ENCODE measurements around the gene HLA-A. TPM values are rescaled to one million over a fixed set of nuclear protein-coding genes. Genes with fewer than 3 reads are reported as not detected.
A peak's percentile ranks its signal among the peaks of the same experiment; 100 is the strongest.

The HLA-A gene
- total RNA-seq, 1 donor from 2014 or later, result 479 TPM

- no peak for DNase-seq (ENCODE audit: low read depth)
- no peak for TF ChIP-seq CTCF (conservative IDR thresholded peaks at IDR 0.05; ENCODE audit: low read depth, low read length)
- H3K4me3 ChIP-seq (ENCODE audit: low read depth, low read length), result peak overlapping the region; percentile 54
These were observed 23.7 kb downstream of the HLA-A start for GRCh38 chr6:29965873-29966601.

GRCh38 chr6:29967379-29968010 lies 25.2 kb downstream of the HLA-A start:
- no peak for TF ChIP-seq CTCF (conservative IDR thresholded peaks at IDR 0.05; ENCODE audit: low read depth, low read length)
- no peak overlapping the region for H3K4me3 ChIP-seq (ENCODE audit: low read depth, low read length)
- no peak for DNase-seq (ENCODE audit: low read depth)

- H3K4me3 ChIP-seq (ENCODE audit: low read depth, low read length), result no peak overlapping the region
- no peak for DNase-seq (ENCODE audit: low read depth)
- TF ChIP-seq CTCF (conservative IDR thresholded peaks at IDR 0.05; ENCODE audit: low read depth, low read length), result no peak
These were observed 25.8 kb downstream of the HLA-A start for GRCh38 chr6:29968130-29968529.

- TF ChIP-seq CTCF (conservative IDR thresholded peaks at IDR 0.05; ENCODE audit: low read depth, low read length), result no peak
- no peak for DNase-seq (ENCODE audit: low read depth)
- no peak overlapping the region for H3K4me3 ChIP-seq (ENCODE audit: low read depth, low read length)
These were observed 26.6 kb downstream of the HLA-A start for GRCh38 chr6:29968905-29969304.

- no peak for TF ChIP-seq CTCF (conservative IDR thresholded peaks at IDR 0.05; ENCODE audit: low read depth, low read length)
- DNase-seq (ENCODE audit: low read depth), result no peak
- H3K4me3 ChIP-seq (ENCODE audit: low read depth, low read length), result no peak overlapping the region
These were observed 28.4 kb downstream of the HLA-A start for GRCh38 chr6:29970711-29971110.

GRCh38 chr6:29974901-29975560 lies 32.7 kb downstream of the HLA-A start:
- no peak overlapping the region for H3K4me3 ChIP-seq (ENCODE audit: low read depth, low read length)
- TF ChIP-seq CTCF (conservative IDR thresholded peaks at IDR 0.05; ENCODE audit: low read depth, low read length), result no peak
- DNase-seq (ENCODE audit: low read depth), result no peak

Data from epithelial cell of proximal tubule (primary cell).